HepG2 (cell line): ENCODE measurements around the gene SH3BP5. TPM values are rescaled to one million over a fixed set of nuclear protein-coding genes. Genes with fewer than 3 reads are reported as not detected.

Experiments used
- ATAC-seq: fragments of 200-7000 bp; cut with Tn5 transposase; 3 replicates; pipeline ENCODE4 v1.9.1; 2020; ENCODE audit warnings: mild to moderate bottlenecking, moderate library complexity
- BruUV-seq: library from RNA; stranded (reverse); fragments of 400-500 nt; replicated peaks from 2 replicates; lab custom pipeline; 2021; lab: Mats Ljungman, UMichigan
- CTCF ChIA-PET: fragments of 300-600 bp; formaldehyde crosslinking; extraction: SDS; loops from one replicate; lab custom pipeline; 2021; ENCODE audit warnings: low total read pairs, inconsistent platforms, low intra/inter-chr PET ratio; lab: Yijun Ruan, JAX
- POLR2A ChIA-PET: fragments of 350-600 bp; sonication (Branson Sonifier 250); formaldehyde crosslinking; loops from one replicate; lab custom pipeline; 2020; ENCODE audit warnings: antibody characterized with exemption, inconsistent platforms; lab: Yijun Ruan, JAX
- DNase-seq: peaks from one replicate; pipeline ENCODE4 v3.0.0-alpha.2; 2015; ENCODE audit warnings: low spot score
- FAIRE-seq: peaks from 3 replicates; lab custom pipeline; 2011; peaks lifted over from hg19 to GRCh38; lab: Jason Lieb, UNC
- H2AFZ ChIP-seq: one replicate; pipeline ENCODE4 v1.6.1; 2011; ENCODE audit warnings: low read length, inconsistent platforms
- H3K27ac ChIP-seq: fragments of 300-600 bp; 3 replicates; pipeline ENCODE4 v1.8.0; 2011; ENCODE audit warnings: mixed run types, mild to moderate bottlenecking, mixed read lengths, low read length, inconsistent platforms; ENCODE audit not compliant: insufficient read depth; ENCODE audit errors: extremely low read length
- H3K27me3 ChIP-seq, 2 experiments: fragments of 200-600 bp in 1 of 2; 2 replicates in 1 of 2; 3 replicates in 1 of 2; pipeline versions ENCODE4 v1.6.0 to v1.8.0; 2011; ENCODE audit warnings: low read length in 2 of 2, mild to moderate bottlenecking in 2 of 2, moderate library complexity in 2 of 2, inconsistent platforms in 1 of 2; ENCODE audit not compliant: insufficient read depth in 2 of 2, control insufficient read depth in 1 of 2
- H3K36me3 ChIP-seq, 2 experiments: fragments of 200-600 bp in 1 of 2; replicated peaks in 1 of 2; 2 replicates in 1 of 2; 3 replicates in 1 of 2; pipeline versions ENCODE4 v1.5.1 to v1.8.0; 2011; ENCODE audit warnings: low read length in 2 of 2, inconsistent platforms in 1 of 2; ENCODE audit not compliant: insufficient read depth in 2 of 2, control insufficient read depth in 1 of 2
- H3K4me1 ChIP-seq: 2 replicates; pipeline ENCODE4 v1.5.1; 2012; ENCODE audit warnings: low read length, inconsistent platforms; ENCODE audit not compliant: insufficient read depth
- H3K4me2 ChIP-seq: 2 replicates; pipeline ENCODE4 v1.6.0; 2011; ENCODE audit warnings: low read depth, low read length, inconsistent platforms
- H3K4me3 ChIP-seq, 3 experiments: fragments of 200-600 bp in 1 of 3; sonication (generic), shearing (Covaris generic) in 1 of 3; replicated peaks in 1 of 3; 2 replicates each; pipeline ENCODE4 v1.5.1; 2011 to 2016; ENCODE audit warnings: low read length in 3 of 3, inconsistent platforms in 2 of 3, low read depth in 2 of 3, mild to moderate bottlenecking in 2 of 3, control low read depth in 1 of 3, mixed read lengths in 1 of 3; ENCODE audit not compliant: insufficient read depth in 1 of 3
- H3K79me2 ChIP-seq: one replicate; pipeline ENCODE4 v1.6.1; 2011; ENCODE audit warnings: low read length, inconsistent platforms; ENCODE audit not compliant: insufficient read depth
- H3K9ac ChIP-seq: 2 replicates; pipeline ENCODE4 v1.6.0; 2011; ENCODE audit warnings: mild to moderate bottlenecking, low read depth, low read length, inconsistent platforms; ENCODE audit not compliant: insufficient read depth
- H3K9me3 ChIP-seq: 2 replicates; pipeline ENCODE4 v1.5.1; 2012; ENCODE audit warnings: mild to moderate bottlenecking, low read length
- H4K20me1 ChIP-seq: 2 replicates; pipeline ENCODE4 v1.6.0; 2011; ENCODE audit warnings: inconsistent platforms, mild to moderate bottlenecking, low read length, moderate library complexity; ENCODE audit not compliant: insufficient read depth
- BHLHE40 ChIP-seq: IDR thresholded peaks from 2 replicates; pipeline ENCODE4 v1.6.1; 2011; ENCODE audit warnings: low read length, improper control_type of control experiment
- HMG20A ChIP-seq: IDR thresholded peaks from 2 replicates; pipeline ENCODE4 v1.6.1; 2016; ENCODE audit warnings: borderline replicate concordance
- KDM2A ChIP-seq: sonication (generic); formaldehyde crosslinking; IDR thresholded peaks from 2 replicates; pipeline ENCODE4 v1.4.0; 2020; ENCODE audit warnings: low read depth, missing genetic modification reagents, borderline replicate concordance
- NFE2L1 ChIP-seq: sonication (generic); formaldehyde crosslinking; IDR thresholded peaks from 2 replicates; pipeline ENCODE4 v1.4.0; 2020; ENCODE audit warnings: missing genetic modification reagents, mild to moderate bottlenecking, borderline replicate concordance
- TBX3 ChIP-seq: fragments of 450-650 bp; IDR thresholded peaks from 2 replicates; pipeline ENCODE4 v1.6.1; 2017; ENCODE audit warnings: antibody characterized with exemption, mild to moderate bottlenecking, inconsistent platforms, borderline replicate concordance
- ZNF354B ChIP-seq: sonication (generic); formaldehyde crosslinking; IDR thresholded peaks from 2 replicates; pipeline ENCODE4 v1.8.0; 2022; ENCODE audit warnings: mild to moderate bottlenecking, missing genetic modification reagents
- ZNF543 ChIP-seq: sonication (generic); formaldehyde crosslinking; IDR thresholded peaks from 2 replicates; pipeline ENCODE4 v1.4.0; 2020; ENCODE audit warnings: mild to moderate bottlenecking, missing genetic modification reagents
- ZNF546 ChIP-seq: sonication (generic); formaldehyde crosslinking; conservative IDR thresholded peaks from 2 replicates; pipeline ENCODE4 v1.8.1; 2023; ENCODE audit warnings: mild to moderate bottlenecking, missing genetic modification reagents
- ZNF777 ChIP-seq: sonication (generic); formaldehyde crosslinking; IDR thresholded peaks from 2 replicates; pipeline ENCODE4 v1.4.0; 2020; ENCODE audit warnings: missing genetic modification reagents
- WGBS: methylation state at CpG from one replicate; pipeline ENCODE4 v1.1.6; 2017; ENCODE audit warnings: low lambda C conversion rate; 5-methylcytosine and 5-hydroxymethylcytosine counted together
- in situ Hi-C: cut with HindIII; loops from 2 replicates; pipeline ENCODE4 v1.10.0; 2017; ENCODE audit warnings: low pct_unique_long_range_greater_than_20kb; ENCODE audit not compliant: extremely low pct_ligation_motif_present
- intact Hi-C: fragments of 100-400 bp; cut with micrococcal nuclease; formaldehyde crosslinking; loops from one replicate; pipeline ENCODE4 v1.10.0; 2022; ENCODE audit not compliant: unreplicated experiment
- polyA plus RNA-seq, 8 experiments: library from polyadenylated mRNA; depleted of rRNA in 3 of 8; stranded (reverse) in 7 of 8; unstranded in 1 of 8; fragments of >200 nt; fragmentation: Illumina TruSeq in 4 of 8; extraction: Trizol in 4 of 8; gene quantifications; 2 replicates each; pipeline versions ENCODE4 v1.2.1 to v1.2.3, GENCODE V29; 2011 to 2016; ENCODE audit warnings: low read depth in 4 of 8, missing spikeins in 1 of 8, mixed read lengths in 1 of 8; ENCODE audit not compliant: insufficient read depth in 1 of 8
- total RNA-seq, 5 experiments: library from RNA; depleted of rRNA; stranded (reverse); fragments of >200 nt; fragmentation: Illumina TruSeq; extraction: Trizol; gene quantifications; 2 replicates each; pipeline ENCODE4 v1.2.3, GENCODE V29; 2016; ENCODE audit warnings: low read depth in 1 of 5
- TF ChIP-seq, protein P1 (sequence below): sonication (generic); formaldehyde crosslinking; IDR thresholded peaks from 2 replicates; pipeline ENCODE4 v1.9.0; 2021; ENCODE audit warnings: missing genetic modification reagents, borderline replicate concordance
- TF ChIP-seq, protein P2 (sequence below): sonication (generic); formaldehyde crosslinking; IDR thresholded peaks from 2 replicates; pipeline ENCODE4 v1.5.0; 2020; ENCODE audit warnings: missing genetic modification reagents

The SH3BP5 gene
- total and polyA plus RNA-seq, 2 of the 13 experiments (the other 11 are each of a cell fraction or from before 2014, with no cell fraction given): 0.09 to 0.16 TPM

DNA sequence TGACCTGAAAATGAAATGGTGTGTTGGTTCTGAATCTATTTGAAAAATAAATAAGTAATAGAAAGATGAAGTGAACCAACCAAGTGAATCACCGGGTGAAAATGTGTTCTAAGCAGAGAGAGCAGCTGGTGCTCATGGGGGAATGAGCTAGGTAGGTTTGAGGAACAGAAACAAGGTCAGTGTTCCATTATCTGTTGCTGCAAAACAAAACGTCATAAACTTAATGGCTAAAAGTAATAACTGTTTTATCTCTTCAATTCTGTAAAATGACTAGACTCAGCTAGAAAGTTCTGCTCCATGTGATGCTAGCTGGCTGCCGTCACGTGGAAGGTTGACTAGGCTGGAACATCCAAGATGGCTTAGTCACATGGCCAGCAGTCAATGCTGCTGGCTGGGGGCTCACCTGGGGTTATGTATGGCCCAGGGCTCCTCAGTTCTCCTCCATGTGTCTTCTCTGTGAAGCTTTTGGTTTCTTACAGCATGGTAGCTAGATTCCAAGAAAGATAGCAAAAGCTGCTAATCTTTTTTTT is 13.3 kb upstream of the SH3BP5 start:
- Histone ChIP-seq H3K79me2 (no peaks in the 10 kb centered on the region), H2AFZ (no peak overlapping the region), H3K4me2 (no peak overlapping the region), H3K36me3 (no peaks in the 10 kb centered on the region), H3K27ac (no peak overlapping the region), H3K4me1 (no peaks in the 10 kb centered on the region), H3K9me3 (no peaks in the 10 kb centered on the region), H3K27me3 (peaks cover 0 to 3% of the 10 kb centered on the region in 2 experiments; a peak in 1 of 5 replicates), H4K20me1 (no peaks in the 10 kb centered on the region), H3K9ac (no peak overlapping the region), H3K4me3 (no peak overlapping the region)
- intact Hi-C loops: no loop called here
- no peak for FAIRE-seq
- TF ChIP-seq, protein P1, sequence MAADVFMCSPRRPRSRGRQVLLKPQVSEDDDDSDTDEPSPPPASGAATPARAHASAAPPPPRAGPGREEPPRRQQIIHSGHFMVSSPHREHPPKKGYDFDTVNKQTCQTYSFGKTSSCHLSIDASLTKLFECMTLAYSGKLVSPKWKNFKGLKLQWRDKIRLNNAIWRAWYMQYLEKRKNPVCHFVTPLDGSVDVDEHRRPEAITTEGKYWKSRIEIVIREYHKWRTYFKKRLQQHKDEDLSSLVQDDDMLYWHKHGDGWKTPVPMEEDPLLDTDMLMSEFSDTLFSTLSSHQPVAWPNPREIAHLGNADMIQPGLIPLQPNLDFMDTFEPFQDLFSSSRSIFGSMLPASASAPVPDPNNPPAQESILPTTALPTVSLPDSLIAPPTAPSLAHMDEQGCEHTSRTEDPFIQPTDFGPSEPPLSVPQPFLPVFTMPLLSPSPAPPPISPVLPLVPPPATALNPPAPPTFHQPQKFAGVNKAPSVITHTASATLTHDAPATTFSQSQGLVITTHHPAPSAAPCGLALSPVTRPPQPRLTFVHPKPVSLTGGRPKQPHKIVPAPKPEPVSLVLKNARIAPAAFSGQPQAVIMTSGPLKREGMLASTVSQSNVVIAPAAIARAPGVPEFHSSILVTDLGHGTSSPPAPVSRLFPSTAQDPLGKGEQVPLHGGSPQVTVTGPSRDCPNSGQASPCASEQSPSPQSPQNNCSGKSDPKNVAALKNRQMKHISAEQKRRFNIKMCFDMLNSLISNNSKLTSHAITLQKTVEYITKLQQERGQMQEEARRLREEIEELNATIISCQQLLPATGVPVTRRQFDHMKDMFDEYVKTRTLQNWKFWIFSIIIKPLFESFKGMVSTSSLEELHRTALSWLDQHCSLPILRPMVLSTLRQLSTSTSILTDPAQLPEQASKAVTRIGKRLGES (CRISPR knock-in tag): no peak
- no peak for DNase-seq
- ChIA-PET POLR2A (no interaction called here), CTCF (no interaction called here)
- no peak for ATAC-seq
- BruUV-seq: no TSS peak
- in situ Hi-C loops: no loop called here
- whole genome bisulfite sequencing: 53% methylated on average over 4 of the region's 4 CpGs

DNA sequence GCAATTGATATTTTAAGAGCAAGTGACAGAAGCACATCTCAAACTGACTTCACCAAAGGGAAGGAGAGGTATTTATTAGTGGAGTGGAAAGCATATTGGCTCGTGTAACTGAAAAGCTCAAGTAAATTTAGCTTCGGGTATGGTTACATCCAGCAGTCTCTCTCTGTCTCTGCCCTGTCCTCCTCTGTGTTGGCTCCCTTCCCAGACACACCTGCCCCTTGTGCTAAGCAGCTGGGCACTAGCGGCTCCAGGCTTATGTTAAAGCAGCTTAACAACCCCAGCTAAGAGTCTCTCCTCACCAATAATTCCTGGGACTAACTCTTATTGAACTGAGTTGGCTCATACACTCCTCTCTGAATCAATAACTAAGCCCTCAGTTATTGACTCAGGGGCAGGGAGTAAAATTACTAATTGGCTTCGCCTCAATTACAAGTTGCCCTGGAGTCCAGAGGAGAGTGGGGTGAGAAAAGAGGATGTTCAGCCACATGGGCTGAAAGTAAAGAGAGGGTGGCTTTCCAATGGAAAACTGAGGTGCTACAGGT is 12.8 kb upstream of the SH3BP5 start:
- H3K4me3 ChIP-seq: no peak overlapping the region
- CTCF ChIA-PET: no interaction called here
- H4K20me1 ChIP-seq: no peaks in the 10 kb centered on the region
- no peak overlapping the region for H3K4me2 ChIP-seq
- FAIRE-seq: no peak
- H3K36me3 ChIP-seq: no peaks in the 10 kb centered on the region
- no TSS peak for BruUV-seq
- H3K9me3 ChIP-seq: no peaks in the 10 kb centered on the region
- 12% methylated on average over 4 of the region's 4 CpGs for WGBS
- no peaks in the 10 kb centered on the region for H3K4me1 ChIP-seq
- intact Hi-C loops (no loop called here), in situ Hi-C loops (no loop called here)
- DNase-seq: no peak
- H3K27ac ChIP-seq: no peak overlapping the region
- H3K27me3 ChIP-seq: peaks cover 0 to 3% of the 10 kb centered on the region in 2 experiments; a peak in 1 of 5 replicates
- no peaks in the 10 kb centered on the region for H3K79me2 ChIP-seq
- no peak overlapping the region for H2AFZ ChIP-seq
- no peak for ATAC-seq
- no peak overlapping the region for H3K9ac ChIP-seq
- POLR2A ChIA-PET: no interaction called here
- TF ChIP-seq ZNF543 (no peak), NFE2L1 (CRISPR knock-in tag) (no peak), ZNF354B (CRISPR knock-in tag) (no peak), HMG20A (CRISPR knock-in tag) (no peak), ZNF777 (CRISPR knock-in tag) (no peak), BHLHE40 (no peak), ZNF546 (CRISPR knock-in tag) (no peak), TBX3 (no peak), KDM2A (CRISPR knock-in tag) (no peak)
- TF ChIP-seq, protein P1 (CRISPR knock-in tag): no peak
- TF ChIP-seq, protein P2, sequence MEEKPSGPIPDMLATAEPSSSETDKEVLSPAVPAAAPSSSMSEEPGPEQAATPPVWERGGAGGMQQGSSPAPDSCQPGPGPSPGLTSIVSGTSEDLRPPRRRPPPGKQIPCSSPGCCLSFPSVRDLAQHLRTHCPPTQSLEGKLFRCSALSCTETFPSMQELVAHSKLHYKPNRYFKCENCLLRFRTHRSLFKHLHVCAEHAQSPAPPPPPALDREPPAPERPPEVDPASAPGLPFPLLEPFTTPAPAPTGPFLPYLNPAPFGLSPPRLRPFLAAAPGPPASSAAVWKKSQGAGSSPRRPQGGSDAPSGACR (CRISPR knock-in tag): no peak
